IPS-18a (cell line): ENCODE measurements around the gene FICD.
"Not testable (repeated sequence)": the region's sequence is repeated elsewhere in the genome, so short reads cannot be mapped to it uniquely, and the experiment has no call there.

Experiments used
- H3K27ac ChIP-seq: one replicate; pipeline ENCODE4 v1.5.1; 2013; ENCODE audit warnings: low read length
- H3K27me3 ChIP-seq: one replicate; pipeline ENCODE4 v1.6.1; 2013; ENCODE audit warnings: mild to moderate bottlenecking, low read length; ENCODE audit not compliant: control insufficient read depth, insufficient read depth
- H3K36me3 ChIP-seq: one replicate; pipeline ENCODE4 v1.6.1; 2013; ENCODE audit warnings: low read depth, low read length; ENCODE audit not compliant: control insufficient read depth
- H3K4me1 ChIP-seq: one replicate; pipeline ENCODE4 v1.6.1; 2013; ENCODE audit warnings: low read depth, low read length; ENCODE audit not compliant: control insufficient read depth
- H3K4me3 ChIP-seq: one replicate; pipeline ENCODE4 v1.5.1; 2013; ENCODE audit warnings: low read length
- H3K9ac ChIP-seq: one replicate; pipeline ENCODE4 v1.6.1; 2013; ENCODE audit warnings: mild to moderate bottlenecking, low read length, moderate library complexity
- H3K9me3 ChIP-seq: one replicate; pipeline ENCODE4 v1.6.1; 2013; ENCODE audit warnings: low read depth, low read length; ENCODE audit not compliant: control insufficient read depth

FICD gene

GRCh38 chr12:108483213-108484059 is 31.6 kb upstream of the FICD start:
- Histone ChIP-seq H3K4me1 (no peaks in the 10 kb centered on the region), H3K27ac (no peak overlapping the region), H3K36me3 (no peaks in the 10 kb centered on the region), H3K9ac (no peak overlapping the region), H3K4me3 (no peak overlapping the region), H3K9me3 (no peaks in the 10 kb centered on the region), H3K27me3 (no peaks in the 10 kb centered on the region)

GRCh38 chr12:108484431-108484830 is 30.6 kb upstream of the FICD start:
- Histone ChIP-seq H3K36me3 (no peaks in the 10 kb centered on the region), H3K9ac (no peak overlapping the region)

GRCh38 chr12:108484845-108485244 is 30.2 kb upstream of the FICD start:
- Histone ChIP-seq H3K36me3 (no peaks in the 10 kb centered on the region), H3K27me3 (no peaks in the 10 kb centered on the region), H3K9me3 (no peaks in the 10 kb centered on the region), H3K27ac (no peak overlapping the region), H3K4me3 (no peak overlapping the region), H3K4me1 (no peaks in the 10 kb centered on the region), H3K9ac (no peak overlapping the region)

More at GRCh38 chr12:108484431-108484830, 30.6 kb upstream of the FICD start:
- Histone ChIP-seq H3K4me3 (no peak overlapping the region), H3K27ac (no peak overlapping the region), H3K4me1 (no peaks in the 10 kb centered on the region), H3K27me3 (no peaks in the 10 kb centered on the region), H3K9me3 (no peaks in the 10 kb centered on the region)

- not testable (repeated sequence) for H3K27me3 ChIP-seq, H3K9ac ChIP-seq, H3K27ac ChIP-seq, H3K4me3 ChIP-seq, H3K36me3 ChIP-seq, H3K9me3 ChIP-seq, H3K4me1 ChIP-seq
Measured at GRCh38 chr12:108485371-108485770, 29.7 kb upstream of the FICD start.

- not testable (repeated sequence) for H3K9me3 ChIP-seq, H3K9ac ChIP-seq, H3K4me3 ChIP-seq, H3K27ac ChIP-seq, H3K4me1 ChIP-seq, H3K36me3 ChIP-seq, H3K27me3 ChIP-seq
Measured at GRCh38 chr12:108487029-108487428, 28.0 kb upstream of the FICD start.

- Histone ChIP-seq H3K4me1 (no peaks in the 10 kb centered on the region), H3K9me3 (no peaks in the 10 kb centered on the region), H3K9ac (no peak overlapping the region), H3K4me3 (no peak overlapping the region), H3K36me3 (no peaks in the 10 kb centered on the region), H3K27ac (no peak overlapping the region), H3K27me3 (no peaks in the 10 kb centered on the region)
Measured at GRCh38 chr12:108491256-108491655, 23.8 kb upstream of the FICD start.

GRCh38 chr12:108495054-108495453 is 20.0 kb upstream of the FICD start:
- Histone ChIP-seq H3K4me3 (no peak overlapping the region), H3K36me3 (no peaks in the 10 kb centered on the region), H3K4me1 (no peaks in the 10 kb centered on the region), H3K9ac (no peak overlapping the region), H3K27ac (no peak overlapping the region), H3K9me3 (no peaks in the 10 kb centered on the region), H3K27me3 (no peaks in the 10 kb centered on the region)

GRCh38 chr12:108495823-108496579 is 19.1 kb upstream of the FICD start:
- no peaks in the 10 kb centered on the region for H3K9me3 ChIP-seq
- no peaks in the 10 kb centered on the region for H3K27me3 ChIP-seq
- H3K4me1 ChIP-seq, result no peaks in the 10 kb centered on the region
- no peaks in the 10 kb centered on the region for H3K36me3 ChIP-seq
- H3K27ac ChIP-seq, result no peak overlapping the region
- no peak overlapping the region for H3K4me3 ChIP-seq
- H3K9ac ChIP-seq, result no peak overlapping the region

GRCh38 chr12:108498136-108498535 is 16.9 kb upstream of the FICD start:
- Histone ChIP-seq H3K9ac (no peak overlapping the region), H3K27ac (no peak overlapping the region), H3K9me3 (no peaks in the 10 kb centered on the region), H3K36me3 (no peaks in the 10 kb centered on the region), H3K4me1 (no peaks in the 10 kb centered on the region), H3K27me3 (no peaks in the 10 kb centered on the region), H3K4me3 (no peak overlapping the region)

GRCh38 chr12:108502922-108503321 is 12.2 kb upstream of the FICD start:
- Histone ChIP-seq H3K4me3 (no peak overlapping the region), H3K4me1 (no peaks in the 10 kb centered on the region), H3K36me3 (no peaks in the 10 kb centered on the region), H3K27me3 (no peaks in the 10 kb centered on the region), H3K27ac (no peak overlapping the region), H3K9me3 (no peaks in the 10 kb centered on the region), H3K9ac (no peak overlapping the region)

GRCh38 chr12:108505129-108505528 is 9.9 kb upstream of the FICD start:
- Histone ChIP-seq H3K9ac (no peak overlapping the region), H3K4me1 (no peaks in the 10 kb centered on the region), H3K27me3 (no peaks in the 10 kb centered on the region), H3K9me3 (no peaks in the 10 kb centered on the region), H3K27ac (no peak overlapping the region), H3K4me3 (no peak overlapping the region), H3K36me3 (no peaks in the 10 kb centered on the region)
